WTC11 (cell line): ENCODE results near the gene MRTFA. TPM values are rescaled to one million over a fixed set of nuclear protein-coding genes. Genes with fewer than 3 reads are reported as not detected.

Experiments used
- ATAC-seq: fragments of 200-7000 bp; cut with Tn5 transposase; 2 replicates; pipeline ENCODE4 v1.10.0; 2021; ENCODE audit warnings: mild to moderate bottlenecking, moderate library complexity
- CTCF ChIA-PET: fragments of 300-600 bp; sonication (Branson Sonifier 250); formaldehyde crosslinking; loops from one replicate; lab custom pipeline; 2021; ENCODE audit warnings: antibody characterized with exemption; lab: Charles Lee
- POLR2A ChIA-PET: fragments of 350-600 bp; sonication (Branson Sonifier 250); formaldehyde crosslinking; loops from one replicate; lab custom pipeline; 2021; ENCODE audit warnings: antibody characterized with exemption; lab: Charles Lee
- DNase-seq: peaks from one replicate; pipeline ENCODE4 v3.0.0; 2021; ENCODE audit warnings: low spot score
- H3K27ac Mint-ChIP-seq: 2 replicates; pipeline ENCODE4 v1.8.0; 2021; ENCODE audit warnings: mixed read lengths
- H3K27me3 Mint-ChIP-seq: 2 replicates; pipeline ENCODE4 v1.8.0; 2021; ENCODE audit warnings: low read depth, mild to moderate bottlenecking, moderate library complexity, mixed read lengths
- H3K36me3 Mint-ChIP-seq: 2 replicates; pipeline ENCODE4 v1.8.0; 2021; ENCODE audit warnings: mixed read lengths
- H3K4me1 Mint-ChIP-seq: 2 replicates; pipeline ENCODE4 v1.8.0; 2022; ENCODE audit warnings: mixed read lengths
- H3K4me3 Mint-ChIP-seq: 2 replicates; pipeline ENCODE4 v1.8.0; 2021; ENCODE audit warnings: mild to moderate bottlenecking, moderate library complexity, mixed read lengths
- H3K9me3 Mint-ChIP-seq: 2 replicates; pipeline ENCODE4 v1.8.0; 2021; ENCODE audit warnings: mixed read lengths
- FOXP1 ChIP-seq: sonication (generic); formaldehyde crosslinking; IDR thresholded peaks from 2 replicates; pipeline ENCODE4 v1.8.0; 2022; ENCODE audit warnings: missing genetic modification reagents, mild to moderate bottlenecking, moderate library complexity, borderline replicate concordance
- GABPB1 ChIP-seq: sonication (generic); formaldehyde crosslinking; IDR thresholded peaks from 2 replicates; pipeline ENCODE4 v1.8.1; 2023; ENCODE audit warnings: mild to moderate bottlenecking, missing genetic modification reagents
- HMGA2 ChIP-seq: fragments of 250-450 bp; sonication (Bioruptor Pico); IDR thresholded peaks from 2 replicates; pipeline ENCODE4 v1.4.0; 2021; ENCODE audit warnings: mild to moderate bottlenecking, moderate library complexity
- JAZF1 ChIP-seq: fragments of 250-450 bp; sonication (Bioruptor Pico); IDR thresholded peaks from 2 replicates; pipeline ENCODE4 v1.9.0; 2021; ENCODE audit warnings: moderate library complexity, mild to moderate bottlenecking, inconsistent platforms
- JUN ChIP-seq: sonication (generic); formaldehyde crosslinking; IDR thresholded peaks from 2 replicates; pipeline ENCODE4 v1.8.0; 2023; ENCODE audit warnings: mild to moderate bottlenecking, missing genetic modification reagents
- KAT7 ChIP-seq: sonication (generic); formaldehyde crosslinking; IDR thresholded peaks from 2 replicates; pipeline ENCODE4 v1.8.1; 2023; ENCODE audit warnings: missing genetic modification reagents, mild to moderate bottlenecking, borderline replicate concordance
- RELA ChIP-seq: sonication (generic); formaldehyde crosslinking; IDR thresholded peaks from 2 replicates; pipeline ENCODE4 v1.8.1; 2022; ENCODE audit warnings: missing genetic modification reagents, mild to moderate bottlenecking, borderline replicate concordance
- SP1 ChIP-seq: sonication (generic); formaldehyde crosslinking; conservative IDR thresholded peaks from 2 replicates; pipeline ENCODE4 v1.8.1; 2022; ENCODE audit warnings: missing genetic modification reagents
- TEAD1 ChIP-seq: sonication (generic); formaldehyde crosslinking; IDR thresholded peaks from 2 replicates; pipeline ENCODE4 v1.8.0; 2022; ENCODE audit warnings: mild to moderate bottlenecking, missing genetic modification reagents
- ZNF219 ChIP-seq: sonication (generic); formaldehyde crosslinking; IDR thresholded peaks from 2 replicates; pipeline ENCODE4 v1.8.0; 2023; ENCODE audit warnings: missing genetic modification reagents, mild to moderate bottlenecking, borderline replicate concordance
- ZNF232 ChIP-seq: sonication (generic); formaldehyde crosslinking; IDR thresholded peaks from 2 replicates; pipeline ENCODE4 v1.8.0; 2022; ENCODE audit warnings: mild to moderate bottlenecking, missing genetic modification reagents
- ZNF317 ChIP-seq: sonication (generic); formaldehyde crosslinking; IDR thresholded peaks from 2 replicates; pipeline ENCODE4 v1.8.1; 2023; ENCODE audit warnings: low read depth, mild to moderate bottlenecking, moderate library complexity, missing genetic modification reagents, borderline replicate concordance
- ZNF416 ChIP-seq: fragments of 250-450 bp; sonication (Bioruptor Pico); IDR thresholded peaks from 2 replicates; pipeline ENCODE4 v1.9.0; 2021; ENCODE audit warnings: mild to moderate bottlenecking, inconsistent platforms
- total RNA-seq: library from RNA; stranded (reverse); gene quantifications from 3 replicates; pipeline ENCODE4 v1.2.3, GENCODE V29; 2021
- TF ChIP-seq, protein P1 (sequence below): sonication (generic); formaldehyde crosslinking; IDR thresholded peaks from 2 replicates; pipeline ENCODE4 v1.8.1; 2022; ENCODE audit warnings: mild to moderate bottlenecking, moderate library complexity, missing genetic modification reagents
- TF ChIP-seq, protein P2 (sequence below): sonication (generic); formaldehyde crosslinking; IDR thresholded peaks from 2 replicates; pipeline ENCODE4 v1.8.0; 2022; ENCODE audit warnings: mild to moderate bottlenecking, missing genetic modification reagents
- TF ChIP-seq, protein P3 (sequence below): fragments of 200-600 bp; IDR thresholded peaks from 2 replicates; pipeline ENCODE4 v1.8.0; 2022; ENCODE audit warnings: antibody characterized with exemption

Gene MRTFA
- total RNA-seq, 1 experiment from 2014 or later, result 48.4 TPM

GRCh38 chr22:40498420-40499208 is 137.9 kb downstream of the MRTFA start:
- DNase-seq (no peak), ATAC-seq (peak; percentile 71)
- Mint-ChIP-seq H3K27me3 (0 out of 2 replicates have a peak, but pooled peaks cover 3% of the 10 kb centered on the region), H3K4me3 (no peak overlapping the region), H3K36me3 (peaks cover 11% of the 10 kb centered on the region), H3K4me1 (peaks cover 16% of the 10 kb centered on the region), H3K27ac (peak overlapping the region; percentile 88), H3K9me3 (peaks cover 8% of the 10 kb centered on the region)
- POLR2A ChIA-PET, result no interaction called here
- CTCF ChIA-PET, result interaction anchor here (0.6 to 1.0 kb wide), 3 partner anchors 11 to 166 kb away, joined by 3 read pairs; no protein-coding TSS in a partner anchor
- no peak for TF ChIP-seq HMGA2 (CRISPR knock-in tag)
- peak; percentile 84 for TF ChIP-seq GABPB1 (CRISPR knock-in tag)

- ATAC-seq (no peak), DNase-seq (no peak)
- Mint-ChIP-seq H3K27ac (no peak overlapping the region), H3K36me3 (peaks cover 3% of the 10 kb centered on the region; the same call in 1 of the 2 replicates), H3K4me1 (peaks cover 23% of the 10 kb centered on the region), H3K27me3 (no peaks in the 10 kb centered on the region), H3K9me3 (no peaks in the 10 kb centered on the region), H3K4me3 (no peak overlapping the region)
- POLR2A ChIA-PET, result no interaction called here
- TF ChIP-seq ZNF317 (CRISPR knock-in tag), result no peak
- TF ChIP-seq ZNF219, result no peak
- TF ChIP-seq FOXP1 (CRISPR knock-in tag), result no peak
- TF ChIP-seq TEAD1, result no peak
- TF ChIP-seq ZNF232 (CRISPR knock-in tag), result no peak
- no peak for TF ChIP-seq JAZF1 (CRISPR knock-in tag)
- TF ChIP-seq, protein P1, sequence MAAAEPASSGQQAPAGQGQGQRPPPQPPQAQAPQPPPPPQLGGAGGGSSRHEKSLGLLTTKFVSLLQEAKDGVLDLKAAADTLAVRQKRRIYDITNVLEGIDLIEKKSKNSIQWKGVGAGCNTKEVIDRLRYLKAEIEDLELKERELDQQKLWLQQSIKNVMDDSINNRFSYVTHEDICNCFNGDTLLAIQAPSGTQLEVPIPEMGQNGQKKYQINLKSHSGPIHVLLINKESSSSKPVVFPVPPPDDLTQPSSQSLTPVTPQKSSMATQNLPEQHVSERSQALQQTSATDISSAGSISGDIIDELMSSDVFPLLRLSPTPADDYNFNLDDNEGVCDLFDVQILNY (CRISPR knock-in tag), result no peak
- no peak for TF ChIP-seq SP1 (CRISPR knock-in tag)
- no peak for TF ChIP-seq ZNF416 (CRISPR knock-in tag)
- no peak for TF ChIP-seq RELA (CRISPR knock-in tag)
- CTCF ChIA-PET, result interaction anchor here (1.0 kb wide), 1 partner anchor 57 kb away, joined by 3 read pairs; no protein-coding TSS in a partner anchor
Measured at GRCh38 chr22:40493441-40493840, 143.1 kb downstream of the MRTFA start.

DNA sequence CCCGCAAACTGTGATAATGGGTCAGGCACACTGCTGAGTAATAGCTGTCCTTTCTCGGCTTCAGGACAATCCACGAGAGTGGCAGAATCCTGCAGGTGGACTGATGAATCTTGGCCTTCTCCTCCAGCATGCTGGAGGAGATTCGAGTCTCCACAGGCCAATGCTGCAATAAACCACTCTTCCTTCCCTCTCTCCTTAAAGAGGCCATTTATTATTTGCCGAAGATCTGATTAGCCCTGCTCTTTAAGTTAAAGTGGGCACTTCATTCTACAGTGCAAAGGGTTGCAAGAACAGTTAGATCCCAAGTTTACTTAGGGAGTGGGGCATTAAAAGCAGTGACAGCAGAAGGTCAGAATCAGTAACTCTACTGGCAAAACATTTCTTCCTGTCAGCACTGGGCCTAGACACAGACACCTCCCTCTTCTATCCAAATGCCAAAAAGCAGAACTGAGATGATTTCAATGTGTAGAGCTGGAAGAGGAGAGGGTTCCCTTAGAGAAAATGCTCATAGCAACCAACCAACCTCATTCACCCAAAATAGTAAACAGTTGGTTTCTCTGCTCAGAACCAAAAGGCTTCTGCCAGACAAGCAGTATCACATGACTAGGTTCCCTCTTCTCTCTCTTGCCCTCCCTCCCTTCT is 144.4 kb downstream of the MRTFA start:
- DNase-seq (no peak), ATAC-seq (no peak)

DNA sequence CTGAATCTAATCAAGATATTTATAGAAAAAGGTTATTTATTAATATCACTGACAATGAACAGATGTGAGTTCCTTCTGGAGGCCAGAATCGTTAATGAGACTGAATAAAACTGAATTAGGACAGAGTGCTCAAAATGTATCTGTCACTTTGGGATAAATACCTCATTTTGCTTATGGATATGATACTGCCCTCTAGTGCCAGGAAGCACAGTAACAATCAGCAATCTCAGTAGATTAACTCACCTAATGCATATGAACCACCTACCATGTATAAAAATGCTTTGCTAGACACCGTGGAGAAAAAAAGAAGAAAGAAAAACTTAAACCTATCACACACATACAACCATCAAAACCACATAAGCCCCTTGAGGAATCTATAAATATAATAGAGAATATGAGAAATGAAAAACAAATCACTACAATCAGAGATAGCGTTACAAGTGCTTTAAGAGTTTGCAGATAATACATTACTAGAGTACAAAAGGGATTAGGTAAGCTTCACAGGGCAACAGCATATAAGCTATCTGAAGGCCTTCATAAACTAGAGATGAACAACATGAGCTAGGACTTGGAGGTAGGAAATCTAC is 148.8 kb downstream of the MRTFA start:
- peak overlapping the region; percentile 80; the same call in 1 of the 2 replicates for H3K27ac Mint-ChIP-seq
- no peak overlapping the region for H3K4me3 Mint-ChIP-seq
- H3K9me3 Mint-ChIP-seq, result no peaks in the 10 kb centered on the region
- H3K27me3 Mint-ChIP-seq, result no peaks in the 10 kb centered on the region
- H3K4me1 Mint-ChIP-seq, result peaks cover 16% of the 10 kb centered on the region
- TF ChIP-seq KAT7, result no peak
- TF ChIP-seq, protein P2, sequence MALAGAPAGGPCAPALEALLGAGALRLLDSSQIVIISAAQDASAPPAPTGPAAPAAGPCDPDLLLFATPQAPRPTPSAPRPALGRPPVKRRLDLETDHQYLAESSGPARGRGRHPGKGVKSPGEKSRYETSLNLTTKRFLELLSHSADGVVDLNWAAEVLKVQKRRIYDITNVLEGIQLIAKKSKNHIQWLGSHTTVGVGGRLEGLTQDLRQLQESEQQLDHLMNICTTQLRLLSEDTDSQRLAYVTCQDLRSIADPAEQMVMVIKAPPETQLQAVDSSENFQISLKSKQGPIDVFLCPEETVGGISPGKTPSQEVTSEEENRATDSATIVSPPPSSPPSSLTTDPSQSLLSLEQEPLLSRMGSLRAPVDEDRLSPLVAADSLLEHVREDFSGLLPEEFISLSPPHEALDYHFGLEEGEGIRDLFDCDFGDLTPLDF (CRISPR knock-in tag), result no peak
- TF ChIP-seq, protein P3, sequence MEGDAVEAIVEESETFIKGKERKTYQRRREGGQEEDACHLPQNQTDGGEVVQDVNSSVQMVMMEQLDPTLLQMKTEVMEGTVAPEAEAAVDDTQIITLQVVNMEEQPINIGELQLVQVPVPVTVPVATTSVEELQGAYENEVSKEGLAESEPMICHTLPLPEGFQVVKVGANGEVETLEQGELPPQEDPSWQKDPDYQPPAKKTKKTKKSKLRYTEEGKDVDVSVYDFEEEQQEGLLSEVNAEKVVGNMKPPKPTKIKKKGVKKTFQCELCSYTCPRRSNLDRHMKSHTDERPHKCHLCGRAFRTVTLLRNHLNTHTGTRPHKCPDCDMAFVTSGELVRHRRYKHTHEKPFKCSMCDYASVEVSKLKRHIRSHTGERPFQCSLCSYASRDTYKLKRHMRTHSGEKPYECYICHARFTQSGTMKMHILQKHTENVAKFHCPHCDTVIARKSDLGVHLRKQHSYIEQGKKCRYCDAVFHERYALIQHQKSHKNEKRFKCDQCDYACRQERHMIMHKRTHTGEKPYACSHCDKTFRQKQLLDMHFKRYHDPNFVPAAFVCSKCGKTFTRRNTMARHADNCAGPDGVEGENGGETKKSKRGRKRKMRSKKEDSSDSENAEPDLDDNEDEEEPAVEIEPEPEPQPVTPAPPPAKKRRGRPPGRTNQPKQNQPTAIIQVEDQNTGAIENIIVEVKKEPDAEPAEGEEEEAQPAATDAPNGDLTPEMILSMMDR, result peak; percentile 43
- ATAC-seq, result 0 out of 2 replicates have a peak, but pooled peaks have one; percentile 44
- peaks cover 3% of the 10 kb centered on the region; the same call in 1 of the 2 replicates for H3K36me3 Mint-ChIP-seq
- DNase-seq, result no peak
- ChIA-PET POLR2A (interaction anchor here (0.7 kb wide), 1 partner anchor 19 kb away, joined by 3 read pairs; no protein-coding TSS in a partner anchor), CTCF (interaction anchor here (0.9 to 2.4 kb wide), 7 partner anchors 9 to 162 kb away, joined by 3 to 8 read pairs (median 4); no protein-coding TSS in a partner anchor)

More for the DNA sequence above, 144.4 kb downstream of the MRTFA start:
- Mint-ChIP-seq H3K36me3 (peaks cover 3% of the 10 kb centered on the region; the same call in 1 of the 2 replicates), H3K27ac (peak overlapping the region; percentile 34; the same call in 1 of the 2 replicates), H3K27me3 (no peaks in the 10 kb centered on the region), H3K4me1 (peaks cover 20% of the 10 kb centered on the region), H3K9me3 (no peaks in the 10 kb centered on the region), H3K4me3 (no peak overlapping the region)
- ChIA-PET CTCF (no interaction called here), POLR2A (no interaction called here)
- TF ChIP-seq, protein P2 (CRISPR knock-in tag), result no peak
- no peak for TF ChIP-seq JUN (CRISPR knock-in tag)
